CD4-positive, alpha-beta T cell treated with Interleukin-21 for 1 hour (primary cell): Measurements from ENCODE around the gene TRAF3.
"Not testable (repeated sequence)": the region's sequence is repeated elsewhere in the genome, so short reads cannot be mapped to it uniquely, and the experiment has no call there.

Source experiments
- DNase-seq: peaks from one replicate; pipeline ENCODE4 v3.0.0-alpha.2; 2020

The TRAF3 gene

GRCh38 chr14:102868956-102869547 lies 91.8 kb downstream of the TRAF3 start:
- no peak for DNase-seq

- no peak for DNase-seq
Measured at GRCh38 chr14:102870246-102870645, 93.0 kb downstream of the TRAF3 start.

GRCh38 chr14:102870994-102871831 lies 94.0 kb downstream of the TRAF3 start:
- DNase-seq: no peak

GRCh38 chr14:102872020-102872419 lies 94.8 kb downstream of the TRAF3 start:
- DNase-seq: peak; percentile 32

GRCh38 chr14:102873131-102873530 lies 95.9 kb downstream of the TRAF3 start:
- no peak for DNase-seq

- DNase-seq: no peak
Measured at GRCh38 chr14:102873546-102874061, 96.4 kb downstream of the TRAF3 start.

GRCh38 chr14:102875652-102876051 lies 98.4 kb downstream of the TRAF3 start:
- DNase-seq: no peak

- not testable (repeated sequence) for DNase-seq
Measured at GRCh38 chr14:102877511-102877910, 100.3 kb downstream of the TRAF3 start.

- no peak for DNase-seq
Measured at GRCh38 chr14:102878174-102878969, 101.1 kb downstream of the TRAF3 start.

- DNase-seq: no peak
Measured at GRCh38 chr14:102878970-102879460, 101.8 kb downstream of the TRAF3 start.

GRCh38 chr14:102882226-102882906 lies 105.1 kb downstream of the TRAF3 start:
- DNase-seq: no peak

- DNase-seq: no peak
Measured at GRCh38 chr14:102883089-102883541, 105.9 kb downstream of the TRAF3 start.

- DNase-seq: no peak
Measured at GRCh38 chr14:102883554-102883953, 106.3 kb downstream of the TRAF3 start.

- DNase-seq: no peak
Measured at GRCh38 chr14:102885737-102886447, 108.6 kb downstream of the TRAF3 start.

GRCh38 chr14:102888748-102889147 lies 111.5 kb downstream of the TRAF3 start:
- DNase-seq: no peak

- no peak for DNase-seq
Measured at GRCh38 chr14:102889615-102890014, 112.4 kb downstream of the TRAF3 start.

- no peak for DNase-seq
Measured at GRCh38 chr14:102891111-102891510, 113.9 kb downstream of the TRAF3 start.

GRCh38 chr14:102891556-102891955 lies 114.3 kb downstream of the TRAF3 start:
- no peak for DNase-seq

GRCh38 chr14:102892651-102893050 lies 115.4 kb downstream of the TRAF3 start:
- no peak for DNase-seq

GRCh38 chr14:102893452-102893851 lies 116.2 kb downstream of the TRAF3 start:
- DNase-seq: no peak

- DNase-seq: not testable (repeated sequence)
Measured at GRCh38 chr14:102896735-102897134, 119.5 kb downstream of the TRAF3 start.
